GM19099 (cell line): ENCODE measurements around the gene NSUN2.

Experiments
- POLR2A ChIP-seq: IDR thresholded peaks from 3 replicates; pipeline ENCODE4 v1.6.1; 2011; ENCODE audit warnings: low read depth; ENCODE audit not compliant: insufficient read length; ENCODE audit errors: extremely low read depth

NSUN2 gene

GRCh38 chr5:6567835-6568234, 65.0 kb downstream of the NSUN2 start:
- TF ChIP-seq POLR2A = no peak

- TF ChIP-seq POLR2A = no peak
Observed at GRCh38 chr5:6567068-6567467, 65.8 kb downstream of the NSUN2 start.

- TF ChIP-seq POLR2A = no peak
Observed at GRCh38 chr5:6565492-6565891, 67.4 kb downstream of the NSUN2 start.

- TF ChIP-seq POLR2A = no peak
Observed at GRCh38 chr5:6557807-6558575, 74.9 kb downstream of the NSUN2 start.

- TF ChIP-seq POLR2A = no peak
Observed at GRCh38 chr5:6556802-6557102, 76.1 kb downstream of the NSUN2 start.

- TF ChIP-seq POLR2A = no peak
Observed at GRCh38 chr5:6556089-6556801, 76.6 kb downstream of the NSUN2 start.

- TF ChIP-seq POLR2A = no peak
Observed at GRCh38 chr5:6554812-6555211, 78.0 kb downstream of the NSUN2 start.

GRCh38 chr5:6553972-6554371, 78.9 kb downstream of the NSUN2 start:
- TF ChIP-seq POLR2A = no peak

- TF ChIP-seq POLR2A = no peak
Observed at GRCh38 chr5:6552612-6553011, 80.2 kb downstream of the NSUN2 start.

- TF ChIP-seq POLR2A = no peak
Observed at GRCh38 chr5:6551955-6552313, 80.9 kb downstream of the NSUN2 start.

- TF ChIP-seq POLR2A = no peak
Observed at GRCh38 chr5:6551287-6551954, 81.4 kb downstream of the NSUN2 start.

- TF ChIP-seq POLR2A = no peak
Observed at GRCh38 chr5:6550628-6551027, 82.2 kb downstream of the NSUN2 start.
